ENCODE data around the gene CRY2. TPM values are rescaled to one million over a fixed set of nuclear protein-coding genes. Genes with fewer than 3 reads are reported as not detected.

Gene CRY2
- total RNA-seq, 1 donor from 2014 or later: 12.2 TPM

DNA sequence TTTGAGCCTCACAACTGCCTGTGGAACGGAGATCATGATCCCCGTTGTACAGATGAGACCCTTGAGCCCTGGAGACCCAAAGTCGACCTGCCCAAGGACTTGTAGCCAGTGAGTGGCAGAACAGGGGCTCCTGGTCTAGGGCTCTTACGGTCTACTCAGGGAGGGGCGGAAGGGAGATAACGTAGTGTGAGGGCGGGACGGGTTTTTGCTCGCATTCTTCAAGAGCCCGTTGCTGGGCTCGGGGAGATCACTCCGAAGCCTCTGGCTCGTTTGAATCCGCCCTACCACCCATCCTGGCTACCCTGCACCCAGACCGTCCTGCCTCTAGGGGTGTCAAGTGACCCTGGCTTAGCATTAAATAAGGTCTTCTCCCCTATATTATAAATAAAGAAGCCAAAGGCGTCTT is 639 bp downstream of the CRY2 start:
- TF ChIP-seq, protein P1, sequence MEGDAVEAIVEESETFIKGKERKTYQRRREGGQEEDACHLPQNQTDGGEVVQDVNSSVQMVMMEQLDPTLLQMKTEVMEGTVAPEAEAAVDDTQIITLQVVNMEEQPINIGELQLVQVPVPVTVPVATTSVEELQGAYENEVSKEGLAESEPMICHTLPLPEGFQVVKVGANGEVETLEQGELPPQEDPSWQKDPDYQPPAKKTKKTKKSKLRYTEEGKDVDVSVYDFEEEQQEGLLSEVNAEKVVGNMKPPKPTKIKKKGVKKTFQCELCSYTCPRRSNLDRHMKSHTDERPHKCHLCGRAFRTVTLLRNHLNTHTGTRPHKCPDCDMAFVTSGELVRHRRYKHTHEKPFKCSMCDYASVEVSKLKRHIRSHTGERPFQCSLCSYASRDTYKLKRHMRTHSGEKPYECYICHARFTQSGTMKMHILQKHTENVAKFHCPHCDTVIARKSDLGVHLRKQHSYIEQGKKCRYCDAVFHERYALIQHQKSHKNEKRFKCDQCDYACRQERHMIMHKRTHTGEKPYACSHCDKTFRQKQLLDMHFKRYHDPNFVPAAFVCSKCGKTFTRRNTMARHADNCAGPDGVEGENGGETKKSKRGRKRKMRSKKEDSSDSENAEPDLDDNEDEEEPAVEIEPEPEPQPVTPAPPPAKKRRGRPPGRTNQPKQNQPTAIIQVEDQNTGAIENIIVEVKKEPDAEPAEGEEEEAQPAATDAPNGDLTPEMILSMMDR (IDR thresholded peaks at IDR 0.05): peak; percentile 54
- Mint-ChIP-seq H3K4me1 (ENCODE audit: low read depth) (peaks cover 32% of the 10 kb centered on the region), H3K4me3 (ENCODE audit: unreplicated experiment) (peak overlapping the region; percentile 81), H3K9me3 (ENCODE audit: low read depth) (no peaks in the 10 kb centered on the region), H3K36me3 (ENCODE audit: low read depth) (no peaks in the 10 kb centered on the region), H3K27me3 (ENCODE audit: low read depth) (peaks cover 8% of the 10 kb centered on the region), H3K27ac (ENCODE audit: unreplicated experiment) (peak overlapping the region; percentile 91)
- no peak for DNase-seq (ENCODE audit: low spot score)

DNA sequence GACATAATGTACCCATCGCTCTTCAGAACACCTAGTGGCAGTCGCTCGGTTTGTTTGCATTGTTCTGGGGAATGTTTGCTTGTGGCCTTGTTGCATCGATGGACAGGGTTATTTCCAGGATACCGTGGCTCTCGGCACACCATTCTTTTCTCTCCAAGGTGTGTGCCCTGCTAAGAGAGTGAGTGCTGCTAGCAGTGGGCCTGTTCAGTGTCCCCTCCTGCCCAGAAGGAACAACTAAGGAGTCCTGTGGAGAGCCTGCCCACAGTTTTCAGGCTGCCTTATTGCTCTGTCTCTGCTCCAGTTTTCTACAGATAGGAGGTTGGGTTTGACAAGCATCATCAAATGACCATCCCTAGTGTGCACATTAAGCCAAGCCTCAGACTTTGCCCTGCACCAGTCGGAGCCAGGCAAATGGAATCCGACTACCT is 1.4 kb downstream of the CRY2 start:
- DNase-seq (ENCODE audit: low spot score): no peak
- TF ChIP-seq, protein P1 (IDR thresholded peaks at IDR 0.05): no peak
- Mint-ChIP-seq H3K36me3 (ENCODE audit: low read depth) (no peaks in the 10 kb centered on the region), H3K4me3 (ENCODE audit: unreplicated experiment) (peak overlapping the region; percentile 81), H3K9me3 (ENCODE audit: low read depth) (no peaks in the 10 kb centered on the region), H3K27ac (ENCODE audit: unreplicated experiment) (peak overlapping the region; percentile 53), H3K4me1 (ENCODE audit: low read depth) (peaks cover 27% of the 10 kb centered on the region), H3K27me3 (ENCODE audit: low read depth) (peaks cover 6% of the 10 kb centered on the region)

DNA sequence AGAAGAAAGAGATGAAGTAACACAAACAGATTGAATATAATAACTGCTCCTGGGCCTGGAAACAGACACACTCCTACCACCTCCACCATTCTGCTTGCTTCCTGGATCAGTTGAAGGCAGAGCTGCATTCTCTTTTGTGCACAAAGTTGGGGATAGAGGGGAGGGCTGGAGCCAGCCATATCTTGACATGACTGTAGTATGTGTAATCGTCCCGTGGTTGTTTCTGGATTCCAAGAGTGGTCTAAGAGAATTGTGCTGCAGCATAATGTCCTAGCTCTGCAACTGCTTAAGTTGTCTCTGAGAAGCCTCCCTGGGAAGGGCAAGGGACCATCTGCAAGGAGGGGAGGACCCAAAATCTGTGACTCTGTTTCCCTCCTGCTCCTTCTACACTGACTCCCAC is 3.2 kb downstream of the CRY2 start:
- no peak overlapping the region for H3K4me3 Mint-ChIP-seq (ENCODE audit: unreplicated experiment)
- H3K9me3 Mint-ChIP-seq (ENCODE audit: low read depth): no peaks in the 10 kb centered on the region
- H3K36me3 Mint-ChIP-seq (ENCODE audit: low read depth): no peaks in the 10 kb centered on the region
- TF ChIP-seq, protein P1 (IDR thresholded peaks at IDR 0.05): no peak
- no peak overlapping the region for H3K27ac Mint-ChIP-seq (ENCODE audit: unreplicated experiment)
- H3K4me1 Mint-ChIP-seq (ENCODE audit: low read depth): peaks cover 27% of the 10 kb centered on the region
- H3K27me3 Mint-ChIP-seq (ENCODE audit: low read depth): peaks cover 2% of the 10 kb centered on the region
- DNase-seq (ENCODE audit: low spot score): no peak

DNA sequence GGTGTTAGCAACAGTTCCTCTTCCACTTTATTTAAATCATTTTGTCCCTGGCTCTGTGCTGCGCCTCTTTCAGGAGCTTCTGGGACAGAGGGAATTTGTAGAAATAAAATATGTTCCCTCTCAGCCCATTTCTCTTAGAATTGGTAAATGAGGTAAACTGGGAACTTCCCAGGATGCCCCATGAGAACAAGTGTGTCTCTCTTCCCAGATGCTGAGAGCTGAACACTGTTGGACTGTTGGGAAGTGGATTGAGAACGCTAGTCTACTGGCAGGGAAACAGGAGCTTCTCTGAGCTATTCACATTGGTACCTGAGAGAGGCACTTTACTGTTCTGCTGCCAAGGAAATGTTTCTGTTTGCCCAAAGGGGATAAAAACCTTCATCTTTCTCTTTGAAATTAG is 4.0 kb downstream of the CRY2 start:
- H3K4me3 Mint-ChIP-seq (ENCODE audit: unreplicated experiment): no peak overlapping the region
- TF ChIP-seq, protein P1 (IDR thresholded peaks at IDR 0.05): no peak
- H3K27ac Mint-ChIP-seq (ENCODE audit: unreplicated experiment): no peak overlapping the region
- no peaks in the 10 kb centered on the region for H3K27me3 Mint-ChIP-seq (ENCODE audit: low read depth)
- H3K36me3 Mint-ChIP-seq (ENCODE audit: low read depth): no peaks in the 10 kb centered on the region
- no peaks in the 10 kb centered on the region for H3K9me3 Mint-ChIP-seq (ENCODE audit: low read depth)
- H3K4me1 Mint-ChIP-seq (ENCODE audit: low read depth): peaks cover 27% of the 10 kb centered on the region
- DNase-seq (ENCODE audit: low spot score): no peak

DNA sequence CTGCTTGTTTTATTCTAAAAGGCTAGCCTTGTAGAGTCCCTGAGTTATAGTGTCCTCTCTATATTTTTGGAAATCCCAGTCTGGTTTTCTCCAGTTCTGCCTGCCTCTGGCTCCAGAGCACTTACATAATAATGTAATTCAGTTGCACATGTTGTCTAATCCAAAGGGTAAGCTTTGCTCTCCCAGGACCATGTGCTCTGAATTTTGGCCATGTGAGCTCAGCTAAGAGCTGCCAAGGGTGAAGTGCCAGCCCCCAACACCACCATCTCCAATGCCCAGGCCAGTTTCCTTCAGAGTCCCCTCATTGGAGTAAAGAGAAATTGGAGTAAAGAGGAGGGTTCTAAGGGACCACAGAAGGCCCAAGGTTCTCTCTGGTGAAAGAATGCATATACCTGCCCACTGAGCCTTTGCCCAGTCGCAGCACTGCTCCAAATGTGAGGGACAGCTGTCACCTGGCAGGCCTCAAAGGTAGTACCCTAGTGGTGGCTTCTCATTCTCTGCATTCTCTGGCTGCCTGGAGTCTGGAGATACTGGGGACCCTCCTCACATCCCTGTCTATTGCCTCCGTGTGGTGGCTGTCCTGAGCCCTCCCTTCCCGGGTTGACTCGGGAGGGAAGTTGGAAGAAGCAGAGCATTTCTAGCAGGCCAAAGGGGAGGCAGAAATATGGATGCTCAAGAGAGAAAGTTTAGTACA is 4.9 kb downstream of the CRY2 start:
- no peaks in the 10 kb centered on the region for H3K27me3 Mint-ChIP-seq (ENCODE audit: low read depth)
- H3K4me1 Mint-ChIP-seq (ENCODE audit: low read depth): peaks cover 24% of the 10 kb centered on the region
- no peak for DNase-seq (ENCODE audit: low spot score)
- TF ChIP-seq, protein P1 (IDR thresholded peaks at IDR 0.05): no peak
- no peak overlapping the region for H3K4me3 Mint-ChIP-seq (ENCODE audit: unreplicated experiment)
- no peaks in the 10 kb centered on the region for H3K9me3 Mint-ChIP-seq (ENCODE audit: low read depth)
- no peak overlapping the region for H3K27ac Mint-ChIP-seq (ENCODE audit: unreplicated experiment)
- peaks cover 4% of the 10 kb centered on the region for H3K36me3 Mint-ChIP-seq (ENCODE audit: low read depth)
